PC-3 (cell line): ENCODE data around the gene DNMBP.

ENCODE experiments used
- EZH2 ChIP-seq: fragments of 300-600 bp; sonication (generic); IDR thresholded peaks from one replicate; pipeline ENCODE4 v1.6.1; 2017; ENCODE audit warnings: antibody characterized with exemption, mild to moderate bottlenecking, low read length; ENCODE audit not compliant: unreplicated experiment
- EZH2phosphoT487 ChIP-seq: fragments of 300-600 bp; sonication (generic); IDR thresholded peaks from 2 replicates; pipeline ENCODE4 v1.6.1; 2018; ENCODE audit warnings: mild to moderate bottlenecking, antibody characterized with exemption, low read length, borderline replicate concordance
- TF ChIP-seq, protein P1 (sequence below): fragments of 300-600 bp; sonication (generic); conservative IDR thresholded peaks from 2 replicates; pipeline ENCODE4 v1.5.1; 2017; ENCODE audit warnings: antibody characterized with exemption, low read depth, mild to moderate bottlenecking, low read length

DNA sequence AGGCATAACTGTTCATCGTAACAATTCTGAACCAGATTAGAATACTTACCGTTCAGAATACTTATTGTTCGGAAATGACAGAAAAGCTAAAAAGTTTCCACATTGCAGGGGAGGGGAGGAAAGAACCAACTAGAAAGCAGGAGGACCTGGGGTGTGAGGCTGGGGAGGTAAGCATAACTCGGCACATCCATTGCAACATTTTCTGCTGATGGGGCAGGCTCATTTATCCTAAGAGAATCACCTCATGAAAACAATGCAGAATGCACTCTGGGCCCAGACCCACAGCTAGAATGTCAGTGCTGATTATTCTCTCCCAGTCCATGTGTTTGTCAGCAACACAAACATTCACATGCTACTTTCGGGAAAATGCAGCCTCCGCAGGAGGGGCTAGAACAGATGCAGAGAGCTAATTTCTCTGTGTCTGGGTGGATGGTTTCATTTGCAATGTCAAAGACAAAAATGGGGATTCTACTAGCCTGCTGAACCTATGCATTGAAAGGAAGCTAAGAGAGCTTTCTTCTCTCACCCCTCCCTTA lies 9.6 kb downstream of the DNMBP start:
- TF ChIP-seq, protein P1, sequence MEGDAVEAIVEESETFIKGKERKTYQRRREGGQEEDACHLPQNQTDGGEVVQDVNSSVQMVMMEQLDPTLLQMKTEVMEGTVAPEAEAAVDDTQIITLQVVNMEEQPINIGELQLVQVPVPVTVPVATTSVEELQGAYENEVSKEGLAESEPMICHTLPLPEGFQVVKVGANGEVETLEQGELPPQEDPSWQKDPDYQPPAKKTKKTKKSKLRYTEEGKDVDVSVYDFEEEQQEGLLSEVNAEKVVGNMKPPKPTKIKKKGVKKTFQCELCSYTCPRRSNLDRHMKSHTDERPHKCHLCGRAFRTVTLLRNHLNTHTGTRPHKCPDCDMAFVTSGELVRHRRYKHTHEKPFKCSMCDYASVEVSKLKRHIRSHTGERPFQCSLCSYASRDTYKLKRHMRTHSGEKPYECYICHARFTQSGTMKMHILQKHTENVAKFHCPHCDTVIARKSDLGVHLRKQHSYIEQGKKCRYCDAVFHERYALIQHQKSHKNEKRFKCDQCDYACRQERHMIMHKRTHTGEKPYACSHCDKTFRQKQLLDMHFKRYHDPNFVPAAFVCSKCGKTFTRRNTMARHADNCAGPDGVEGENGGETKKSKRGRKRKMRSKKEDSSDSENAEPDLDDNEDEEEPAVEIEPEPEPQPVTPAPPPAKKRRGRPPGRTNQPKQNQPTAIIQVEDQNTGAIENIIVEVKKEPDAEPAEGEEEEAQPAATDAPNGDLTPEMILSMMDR, result no peak
- TF ChIP-seq EZH2phosphoT487 (no peak), EZH2 (no peak)
